Measurements from ENCODE around the gene FANK1.
"Not testable (repeated sequence)": the region's sequence is repeated elsewhere in the genome, so short reads cannot be mapped to it uniquely, and the experiment has no call there.

FANK1 gene

GRCh38 chr10:126036515-126036914 lies 140.2 kb downstream of the FANK1 start:
- DNase-seq = no peak

GRCh38 chr10:126037946-126038345 lies 141.6 kb downstream of the FANK1 start:
- DNase-seq = no peak

GRCh38 chr10:126041117-126041516 lies 144.8 kb downstream of the FANK1 start:
- no peak for DNase-seq

GRCh38 chr10:126041804-126042231 lies 145.5 kb downstream of the FANK1 start:
- no peak for DNase-seq

- DNase-seq = no peak
Observed at GRCh38 chr10:126042354-126042753, 146.0 kb downstream of the FANK1 start.

GRCh38 chr10:126042906-126043305 lies 146.5 kb downstream of the FANK1 start:
- no peak for DNase-seq

- DNase-seq = no peak
Observed at GRCh38 chr10:126043389-126043788, 147.0 kb downstream of the FANK1 start.

GRCh38 chr10:126045861-126046260 lies 149.5 kb downstream of the FANK1 start:
- DNase-seq = no peak

GRCh38 chr10:126046831-126047230 lies 150.5 kb downstream of the FANK1 start:
- no peak for DNase-seq

GRCh38 chr10:126047749-126048148 lies 151.4 kb downstream of the FANK1 start:
- DNase-seq = not testable (repeated sequence)

- no peak for DNase-seq
Observed at GRCh38 chr10:126049759-126050700, 153.7 kb downstream of the FANK1 start.

- DNase-seq = no peak
Observed at GRCh38 chr10:126052171-126052570, 155.8 kb downstream of the FANK1 start.

- no peak for DNase-seq
Observed at GRCh38 chr10:126054191-126054590, 157.8 kb downstream of the FANK1 start.

GRCh38 chr10:126057494-126057893 lies 161.1 kb downstream of the FANK1 start:
- DNase-seq = no peak

GRCh38 chr10:126058104-126058503 lies 161.7 kb downstream of the FANK1 start:
- no peak for DNase-seq

GRCh38 chr10:126058507-126058906 lies 162.1 kb downstream of the FANK1 start:
- DNase-seq = no peak

Measured in SW 1271 (cell line).